IMR-90 (cell line): ENCODE measurements around the gene CHST3. TPM values are rescaled to one million over a fixed set of nuclear protein-coding genes. Genes with fewer than 3 reads are reported as not detected.

Experiments
- ATAC-seq: fragments of 200-7000 bp; cut with Tn5 transposase; 2 replicates; pipeline ENCODE4 v1.9.1; 2020; ENCODE audit warnings: low read depth, mild to moderate bottlenecking, moderate library complexity
- BruUV-seq: library from RNA; stranded (reverse); fragments of 400-500 nt; replicated peaks from 2 replicates; lab custom pipeline; 2021; lab: Mats Ljungman, UMichigan
- CTCF ChIA-PET: fragments of 300-600 bp; formaldehyde crosslinking; extraction: SDS; loops from one replicate; lab custom pipeline; 2021; ENCODE audit warnings: antibody characterized with exemption; lab: Yijun Ruan, JAX
- POLR2A ChIA-PET: fragments of 300-600 bp; sonication (Branson Sonifier 250); formaldehyde crosslinking; loops from one replicate; lab custom pipeline; 2022; ENCODE audit warnings: antibody characterized with exemption; ENCODE audit not compliant: unreplicated experiment; lab: Charles Lee
- DNase-seq: peaks from one replicate; pipeline ENCODE4 v3.0.0; 2013
- H2AFZ ChIP-seq: replicated peaks from 2 replicates; pipeline ENCODE3; 2013; ENCODE audit warnings: low read length, mild to moderate bottlenecking; ENCODE audit not compliant: poor library complexity
- H2AK5ac ChIP-seq: 2 replicates; pipeline ENCODE4 v1.6.1; 2013; ENCODE audit warnings: low read depth, low read length, inconsistent platforms
- H2AK9ac ChIP-seq: replicated peaks from 2 replicates; pipeline ENCODE3; 2013; ENCODE audit warnings: mild to moderate bottlenecking, low read depth, low read length, moderate library complexity; ENCODE audit not compliant: poor library complexity
- H2BK120ac ChIP-seq: 2 replicates; pipeline ENCODE4 v1.6.1; 2013; ENCODE audit warnings: low read depth, low read length, inconsistent platforms
- H2BK15ac ChIP-seq: 3 replicates; pipeline ENCODE4 v1.6.1; 2013; ENCODE audit warnings: low read depth, low read length, inconsistent platforms
- H2BK20ac ChIP-seq: 2 replicates; pipeline ENCODE4 v1.6.1; 2013; ENCODE audit warnings: low read depth, mild to moderate bottlenecking, inconsistent platforms, low read length, moderate library complexity
- H2BK5ac ChIP-seq: 2 replicates; pipeline ENCODE4 v1.6.1; 2013; ENCODE audit warnings: mild to moderate bottlenecking, low read depth, low read length, inconsistent platforms; ENCODE audit not compliant: poor library complexity, severe bottlenecking
- H3K14ac ChIP-seq: replicated peaks from 2 replicates; pipeline ENCODE4 v1.6.1; 2013; ENCODE audit warnings: low read depth, low read length, inconsistent platforms
- H3K18ac ChIP-seq: 2 replicates; pipeline ENCODE4 v1.6.1; 2013; ENCODE audit warnings: low read depth, low read length, control low read depth
- H3K23ac ChIP-seq: 2 replicates; pipeline ENCODE4 v1.6.1; 2013; ENCODE audit warnings: low read depth, low read length, inconsistent platforms
- H3K27ac ChIP-seq: 2 replicates; pipeline ENCODE4 v1.5.1; 2013; ENCODE audit warnings: mild to moderate bottlenecking, control low read depth, low read length; ENCODE audit not compliant: insufficient read depth
- H3K27me3 ChIP-seq: 2 replicates; pipeline ENCODE4 v1.6.1; 2013; ENCODE audit warnings: low read length; ENCODE audit not compliant: control insufficient read depth, insufficient read depth
- H3K36me3 ChIP-seq: 2 replicates; pipeline ENCODE4 v1.6.1; 2013; ENCODE audit warnings: low read length, mixed read lengths; ENCODE audit not compliant: control insufficient read depth, insufficient read depth
- H3K4ac ChIP-seq: 2 replicates; pipeline ENCODE4 v1.6.1; 2013; ENCODE audit warnings: low read depth, low read length, inconsistent platforms
- H3K4me1 ChIP-seq: 2 replicates; pipeline ENCODE4 v1.6.1; 2013; ENCODE audit warnings: low read length, mixed read lengths; ENCODE audit not compliant: control insufficient read depth, insufficient read depth
- H3K4me2 ChIP-seq: 2 replicates; pipeline ENCODE4 v1.6.1; 2013; ENCODE audit warnings: low read depth, mild to moderate bottlenecking, control low read depth, low read length, moderate library complexity
- H3K4me3 ChIP-seq: 2 replicates; pipeline ENCODE4 v1.5.1; 2013; ENCODE audit warnings: low read depth, mild to moderate bottlenecking, control low read depth, low read length, moderate library complexity; ENCODE audit not compliant: insufficient read depth
- H3K56ac ChIP-seq: 2 replicates; pipeline ENCODE4 v1.6.1; 2013; ENCODE audit warnings: low read length, inconsistent platforms; ENCODE audit not compliant: insufficient read depth; ENCODE audit errors: extremely low read depth
- H3K79me1 ChIP-seq, 2 experiments: 2 replicates each; pipeline ENCODE4 v1.6.1; 2013; ENCODE audit warnings: low read length in 2 of 2, inconsistent platforms in 1 of 2, low read depth in 1 of 2
- H3K9ac ChIP-seq: 2 replicates; pipeline ENCODE4 v1.6.1; 2013; ENCODE audit warnings: low read depth, low read length, control low read depth
- H3K9me1 ChIP-seq: 2 replicates; pipeline ENCODE4 v1.6.1; 2013; ENCODE audit warnings: low read length, inconsistent platforms; ENCODE audit not compliant: insufficient read depth
- H3K9me3 ChIP-seq: 2 replicates; pipeline ENCODE4 v1.6.1; 2013; ENCODE audit warnings: low read length; ENCODE audit not compliant: control insufficient read depth, insufficient read depth
- H4K20me1 ChIP-seq: 2 replicates; pipeline ENCODE4 v1.6.1; 2013; ENCODE audit warnings: low read length, inconsistent platforms; ENCODE audit not compliant: insufficient read depth
- H4K5ac ChIP-seq: 2 replicates; pipeline ENCODE4 v1.6.1; 2013; ENCODE audit warnings: mild to moderate bottlenecking, low read depth, low read length, control low read depth
- H4K8ac ChIP-seq, 2 experiments: 2 replicates each; pipeline ENCODE4 v1.6.1; 2013; ENCODE audit warnings: low read depth in 2 of 2, low read length in 2 of 2, control low read depth in 1 of 2, inconsistent platforms in 1 of 2
- H4K91ac ChIP-seq: 2 replicates; pipeline ENCODE4 v1.6.1; 2013; ENCODE audit warnings: low read depth, low read length, inconsistent platforms; ENCODE audit not compliant: insufficient read depth
- CEBPB ChIP-seq: IDR thresholded peaks from 2 replicates; pipeline ENCODE4 v1.6.1; 2012; ENCODE audit warnings: low read depth, low read length, improper control_type of control experiment
- CHD1 ChIP-seq: IDR thresholded peaks from 2 replicates; pipeline ENCODE4 v1.6.1; 2012; ENCODE audit warnings: low read depth, low read length, improper control_type of control experiment
- MAFK ChIP-seq: IDR thresholded peaks from 2 replicates; pipeline ENCODE4 v1.6.1; 2012; ENCODE audit warnings: low read depth, low read length, improper control_type of control experiment
- MAZ ChIP-seq: IDR thresholded peaks from 2 replicates; pipeline ENCODE4 v1.6.1; 2012; ENCODE audit warnings: low read depth, mild to moderate bottlenecking, low read length, improper control_type of control experiment, moderate library complexity, borderline replicate concordance
- MXI1 ChIP-seq: IDR thresholded peaks from 2 replicates; pipeline ENCODE4 v1.6.1; 2012; ENCODE audit warnings: low read depth, mild to moderate bottlenecking, low read length, moderate library complexity, borderline replicate concordance
- NFE2L2 ChIP-seq: fragments of 150-350 bp; IDR thresholded peaks from 2 replicates; pipeline ENCODE4 v1.6.1; 2016; ENCODE audit warnings: low read depth, mild to moderate bottlenecking, low read length
- POLR2A ChIP-seq: IDR thresholded peaks from 2 replicates; pipeline ENCODE4 v1.6.1; 2012; ENCODE audit warnings: mild to moderate bottlenecking, low read depth, low read length
- RAD21 ChIP-seq: IDR thresholded peaks from 2 replicates; pipeline ENCODE4 v1.6.1; 2012; ENCODE audit warnings: low read length, improper control_type of control experiment
- RCOR1 ChIP-seq: IDR thresholded peaks from 2 replicates; pipeline ENCODE4 v1.6.1; 2012; ENCODE audit warnings: mild to moderate bottlenecking, low read length, improper control_type of control experiment; ENCODE audit not compliant: insufficient replicate concordance
- RFX5 ChIP-seq: IDR thresholded peaks from 2 replicates; pipeline ENCODE4 v1.8.0; 2012; ENCODE audit warnings: low read depth, mild to moderate bottlenecking, low read length, moderate library complexity
- WGBS, 2 experiments: methylation state at CpG; one replicate each; pipeline versions ENCODE4 v1.1.5 to v1.1.7; 2013; ENCODE audit warnings: missing lambda C conversion rate in 2 of 2; ENCODE audit not compliant: insufficient read length in 1 of 2; ENCODE audit errors: extremely low coverage in 2 of 2; 5-methylcytosine and 5-hydroxymethylcytosine counted together
- dilution Hi-C: fragments of 300-500 bp; cut with HindIII; formaldehyde crosslinking; loops from one replicate; pipeline ENCODE4 v1.14.3; 2018; ENCODE audit warnings: low sequenced_read_pairs; ENCODE audit not compliant: unreplicated experiment
- in situ Hi-C: fragments of 300-500 bp; cut with MboI; formaldehyde crosslinking; loops from 3 replicates; pipeline ENCODE4 v1.14.3; 2019; ENCODE audit warnings: low sequenced_read_pairs, inconsistent platforms, mixed read lengths
- intact Hi-C: fragments of 100-400 bp; cut with micrococcal nuclease; formaldehyde crosslinking; loops from 2 replicates; pipeline ENCODE4 v1.10.0; 2022
- polyA plus RNA-seq, 3 experiments: library from polyadenylated mRNA; depleted of rRNA; stranded (reverse); fragments of >200 nt; gene quantifications; 2 replicates each; pipeline ENCODE4 v1.2.3, GENCODE V29; 2012; ENCODE audit warnings: low replicate concordance in 1 of 3
- total RNA-seq: library from RNA; depleted of rRNA; stranded (reverse); fragments of >200 nt; gene quantifications from 2 replicates; pipeline ENCODE4 v1.2.3, GENCODE V29; 2012
- TF ChIP-seq, protein P1 (sequence below): fragments of 150-350 bp; IDR thresholded peaks from 2 replicates; pipeline ENCODE4 v1.6.1; 2016; ENCODE audit warnings: low read depth, mild to moderate bottlenecking, low read length, moderate library complexity, borderline replicate concordance
- TF ChIP-seq, protein P2 (sequence below): fragments of 150-350 bp; IDR thresholded peaks from 2 replicates; pipeline ENCODE4 v1.6.1; 2017; ENCODE audit warnings: mild to moderate bottlenecking, antibody characterized with exemption, low read length, low read depth
- TF ChIP-seq, protein P3 (sequence below): conservative IDR thresholded peaks from 2 replicates; pipeline ENCODE4 v1.5.1; 2012; ENCODE audit warnings: mild to moderate bottlenecking, low read depth, low read length, improper control_type of control experiment

Gene CHST3
- total and polyA plus RNA-seq, 2 of the 4 experiments (the other 2 are of a cell fraction), result 8.6 to 9.0 TPM

DNA sequence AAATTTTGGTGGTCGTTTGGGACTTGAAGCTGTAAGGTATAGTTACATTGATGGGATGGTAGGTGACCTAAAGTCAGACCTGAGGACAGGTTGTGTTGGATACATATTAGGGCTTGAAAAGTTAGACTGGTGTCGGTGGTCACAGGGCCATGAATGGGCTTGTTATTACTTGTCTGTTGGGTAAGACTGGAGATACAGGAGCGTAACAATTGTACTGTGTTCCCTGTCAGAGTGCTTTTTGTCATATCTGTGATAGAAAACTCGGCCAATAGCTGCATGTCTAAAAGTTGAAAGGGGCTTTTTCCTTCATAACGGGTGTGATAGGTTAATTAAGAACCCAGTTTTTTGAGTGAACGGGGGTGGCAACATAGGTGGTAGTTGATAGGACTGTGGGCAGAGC is 13.5 kb upstream of the CHST3 start:
- in situ Hi-C loops (no loop called here), intact Hi-C loops (no loop called here), dilution Hi-C loops (no loop called here)
- WGBS, 2 experiments, result 55% methylated on average over 5 of the region's 6 CpGs; no CpG with 5 or more reads in 1 of the 2 experiments
- POLR2A ChIA-PET, result no interaction called here
- TF ChIP-seq RAD21 (no peak), RCOR1 (no peak), CEBPB (no peak), MAFK (no peak), MAZ (no peak), MXI1 (no peak), NFE2L2 (no peak), CHD1 (no peak), POLR2A (no peak), RFX5 (no peak)
- TF ChIP-seq, protein P1, sequence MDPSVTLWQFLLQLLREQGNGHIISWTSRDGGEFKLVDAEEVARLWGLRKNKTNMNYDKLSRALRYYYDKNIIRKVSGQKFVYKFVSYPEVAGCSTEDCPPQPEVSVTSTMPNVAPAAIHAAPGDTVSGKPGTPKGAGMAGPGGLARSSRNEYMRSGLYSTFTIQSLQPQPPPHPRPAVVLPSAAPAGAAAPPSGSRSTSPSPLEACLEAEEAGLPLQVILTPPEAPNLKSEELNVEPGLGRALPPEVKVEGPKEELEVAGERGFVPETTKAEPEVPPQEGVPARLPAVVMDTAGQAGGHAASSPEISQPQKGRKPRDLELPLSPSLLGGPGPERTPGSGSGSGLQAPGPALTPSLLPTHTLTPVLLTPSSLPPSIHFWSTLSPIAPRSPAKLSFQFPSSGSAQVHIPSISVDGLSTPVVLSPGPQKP, result no peak
- TF ChIP-seq, protein P2, sequence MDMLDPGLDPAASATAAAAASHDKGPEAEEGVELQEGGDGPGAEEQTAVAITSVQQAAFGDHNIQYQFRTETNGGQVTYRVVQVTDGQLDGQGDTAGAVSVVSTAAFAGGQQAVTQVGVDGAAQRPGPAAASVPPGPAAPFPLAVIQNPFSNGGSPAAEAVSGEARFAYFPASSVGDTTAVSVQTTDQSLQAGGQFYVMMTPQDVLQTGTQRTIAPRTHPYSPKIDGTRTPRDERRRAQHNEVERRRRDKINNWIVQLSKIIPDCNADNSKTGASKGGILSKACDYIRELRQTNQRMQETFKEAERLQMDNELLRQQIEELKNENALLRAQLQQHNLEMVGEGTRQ, result no peak
- TF ChIP-seq, protein P3, sequence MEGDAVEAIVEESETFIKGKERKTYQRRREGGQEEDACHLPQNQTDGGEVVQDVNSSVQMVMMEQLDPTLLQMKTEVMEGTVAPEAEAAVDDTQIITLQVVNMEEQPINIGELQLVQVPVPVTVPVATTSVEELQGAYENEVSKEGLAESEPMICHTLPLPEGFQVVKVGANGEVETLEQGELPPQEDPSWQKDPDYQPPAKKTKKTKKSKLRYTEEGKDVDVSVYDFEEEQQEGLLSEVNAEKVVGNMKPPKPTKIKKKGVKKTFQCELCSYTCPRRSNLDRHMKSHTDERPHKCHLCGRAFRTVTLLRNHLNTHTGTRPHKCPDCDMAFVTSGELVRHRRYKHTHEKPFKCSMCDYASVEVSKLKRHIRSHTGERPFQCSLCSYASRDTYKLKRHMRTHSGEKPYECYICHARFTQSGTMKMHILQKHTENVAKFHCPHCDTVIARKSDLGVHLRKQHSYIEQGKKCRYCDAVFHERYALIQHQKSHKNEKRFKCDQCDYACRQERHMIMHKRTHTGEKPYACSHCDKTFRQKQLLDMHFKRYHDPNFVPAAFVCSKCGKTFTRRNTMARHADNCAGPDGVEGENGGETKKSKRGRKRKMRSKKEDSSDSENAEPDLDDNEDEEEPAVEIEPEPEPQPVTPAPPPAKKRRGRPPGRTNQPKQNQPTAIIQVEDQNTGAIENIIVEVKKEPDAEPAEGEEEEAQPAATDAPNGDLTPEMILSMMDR, result no peak
- Histone ChIP-seq H3K79me1 (no peaks in the 10 kb centered on the region), H3K27ac (no peak overlapping the region), H2BK120ac (no peak overlapping the region), H2AFZ (no peak overlapping the region), H3K56ac (no peak overlapping the region), H4K20me1 (no peaks in the 10 kb centered on the region), H2BK15ac (no peak overlapping the region), H3K4me3 (no peak overlapping the region), H3K27me3 (peaks cover 41% of the 10 kb centered on the region), H3K36me3 (no peaks in the 10 kb centered on the region), H2BK20ac (no peak overlapping the region), H4K8ac (no peak overlapping the region), H3K9me3 (peaks cover 49% of the 10 kb centered on the region), H2BK5ac (no peak overlapping the region), H3K9ac (no peak overlapping the region), H4K5ac (no peak overlapping the region), H4K91ac (no peak overlapping the region), H3K4me2 (no peak overlapping the region), H3K4ac (no peak overlapping the region), H2AK5ac (no peak overlapping the region), H2AK9ac (no peak overlapping the region), H3K4me1 (no peaks in the 10 kb centered on the region), H3K23ac (no peak overlapping the region), H3K9me1 (no peaks in the 10 kb centered on the region), H3K18ac (no peak overlapping the region), H3K14ac (no peak overlapping the region)
- ATAC-seq, result no peak
- DNase-seq, result no peak
- CTCF ChIA-PET, result no interaction called here
- BruUV-seq, result no TSS peak
